ENCODE data around the gene CREBBP. TPM values are rescaled to one million over a fixed set of nuclear protein-coding genes. Genes with fewer than 3 reads are reported as not detected.
A peak's percentile ranks its signal among the peaks of the same experiment; 100 is the strongest.

Gene CREBBP
- total RNA-seq, 1 experiment from 2014 or later: 79.1 TPM

- no peak overlapping the region for H3K9ac ChIP-seq (ENCODE audit: extremely low read depth, insufficient read length, low read length)
- no peaks in the 10 kb centered on the region for H4K20me1 ChIP-seq (ENCODE audit: control insufficient read depth, insufficient read depth, insufficient read length)
- H3K9me3 Mint-ChIP-seq: no peaks in the 10 kb centered on the region
- no peak overlapping the region for H2BK120ac ChIP-seq (ENCODE audit: low read depth, low read length, poor library complexity, severe bottlenecking)
- H3K4ac ChIP-seq (ENCODE audit: low read depth, low read length): no peak overlapping the region
- TF ChIP-seq CTCF (conservative IDR thresholded peaks at IDR 0.05): no peak
- no peaks in the 10 kb centered on the region for H3K4me1 ChIP-seq (ENCODE audit: insufficient read depth, low read length)
- no peak overlapping the region for H2AFZ ChIP-seq (ENCODE audit: low read length)
- H3K23ac ChIP-seq (ENCODE audit: insufficient read length, low read depth, low read length): no peak overlapping the region
- DNase-seq: no peak
- H3K27me3 ChIP-seq (ENCODE audit: insufficient read depth, low read length): no peaks in the 10 kb centered on the region
- no peak overlapping the region for H2BK15ac ChIP-seq (ENCODE audit: low read depth, low read length)
- no peak overlapping the region for H3T11ph ChIP-seq (ENCODE audit: low read length)
- peaks cover 3 to 9% of the 10 kb centered on the region in 2 experiments; a peak in 3 of 4 replicates for H3K4me1 Mint-ChIP-seq
- H3K4me3 Mint-ChIP-seq: no peak overlapping the region
- H4K91ac ChIP-seq (ENCODE audit: insufficient read length, low read depth, low read length): no peak overlapping the region
- H3K18ac ChIP-seq (ENCODE audit: insufficient read length, low read depth, low read length): no peak overlapping the region
- no peaks in the 10 kb centered on the region for H3K27me3 Mint-ChIP-seq (ENCODE audit: low read depth)
- H4K5ac ChIP-seq (ENCODE audit: insufficient read length, low read depth, low read length): no peak overlapping the region
- H2AK5ac ChIP-seq (ENCODE audit: insufficient read length, low read length): no peak overlapping the region
- H3K23me2 ChIP-seq (ENCODE audit: insufficient read length, low read depth, low read length, poor library complexity, severe bottlenecking): no peaks in the 10 kb centered on the region
- H3K9me3 ChIP-seq (ENCODE audit: control insufficient read depth, low read depth, low read length): no peaks in the 10 kb centered on the region
- no peak overlapping the region for H3K14ac ChIP-seq (ENCODE audit: insufficient read depth, low read length)
- H4K8ac ChIP-seq (replicated peaks; ENCODE audit: insufficient read length, low read depth, low read length): no peak overlapping the region
- peak overlapping the region; percentile 46 to 96 (median 55); a peak in 6 of 7 replicates for H3K27ac Mint-ChIP-seq
- H3K36me3 Mint-ChIP-seq (ENCODE audit: insufficient read depth in 1 of 3, low read depth in 3 of 3): peaks cover 12 to 23% (median 13%) of the 10 kb centered on the region in 3 experiments; a peak in 5 of 7 replicates
- H2BK5ac ChIP-seq (ENCODE audit: insufficient read length, low read length): no peak overlapping the region
- H2BK20ac ChIP-seq (ENCODE audit: low read depth, low read length, poor library complexity, severe bottlenecking): no peak overlapping the region
- peaks cover 5% of the 10 kb centered on the region; the same call in 1 of the 2 replicates for H3K79me2 ChIP-seq (ENCODE audit: insufficient read depth, low read length)
- no peak overlapping the region for H3K56ac ChIP-seq (ENCODE audit: insufficient read length, low read depth, low read length)
- no peaks in the 10 kb centered on the region for H3K79me1 ChIP-seq (ENCODE audit: insufficient read depth, low read depth, low read length, poor library complexity, severe bottlenecking)
- no peak overlapping the region for H2BK12ac ChIP-seq (ENCODE audit: insufficient read length, low read depth, low read length)
- WGBS (ENCODE audit: extremely low coverage, insufficient read length, low lambda C conversion rate): no CpG with 5 or more reads among the region's 19 CpGs
- no peak overlapping the region for H3K27ac ChIP-seq (ENCODE audit: insufficient read length, low read depth, low read length)
- H3K4me2 ChIP-seq (ENCODE audit: insufficient read depth, insufficient read length, low read length): no peak overlapping the region
Observed at GRCh38 chr16:3695610-3696369, 184.7 kb downstream of the CREBBP start.

Data from H9 (cell line).